AG09319 (cell line): ENCODE results near the gene PARD3.

Experiments
- DNase-seq: peaks from one replicate; pipeline ENCODE4 v3.0.0-alpha.2; 2010; ENCODE audit warnings: low read depth; ENCODE audit errors: extremely low read depth
- CTCF ChIP-seq: IDR thresholded peaks from 2 replicates; pipeline ENCODE4 v1.5.1; 2011; ENCODE audit warnings: low read depth, mild to moderate bottlenecking, inconsistent platforms, low read length, moderate library complexity

PARD3 gene

GRCh38 chr10:34766811-34767494, 48.1 kb downstream of the PARD3 start:
- TF ChIP-seq CTCF = no peak
- no peak for DNase-seq

GRCh38 chr10:34766266-34766600, 48.9 kb downstream of the PARD3 start:
- TF ChIP-seq CTCF = no peak
- no peak for DNase-seq

GRCh38 chr10:34764472-34764946, 50.6 kb downstream of the PARD3 start:
- TF ChIP-seq CTCF = no peak
- no peak for DNase-seq

GRCh38 chr10:34762603-34763299, 52.3 kb downstream of the PARD3 start:
- no peak for TF ChIP-seq CTCF
- DNase-seq = no peak

- DNase-seq = no peak
- no peak for TF ChIP-seq CTCF
Observed at GRCh38 chr10:34762156-34762555, 52.9 kb downstream of the PARD3 start.

GRCh38 chr10:34761453-34761852, 53.6 kb downstream of the PARD3 start:
- no peak for DNase-seq
- TF ChIP-seq CTCF = no peak

GRCh38 chr10:34760606-34761005, 54.5 kb downstream of the PARD3 start:
- no peak for TF ChIP-seq CTCF
- DNase-seq = no peak
